Nephron progenitor cell (in vitro differentiated cells): ENCODE data around the gene MRPL49.

Experiments
- DNase-seq: peaks from one replicate; pipeline ENCODE4 v3.0.0; 2021
- H3K27ac Mint-ChIP-seq: 2 replicates; pipeline ENCODE4 v1.8.0; 2021; ENCODE audit warnings: mild to moderate bottlenecking, moderate library complexity, mixed read lengths
- H3K27me3 Mint-ChIP-seq: 2 replicates; pipeline ENCODE4 v1.8.0; 2021; ENCODE audit warnings: mild to moderate bottlenecking, low read depth, mixed read lengths; ENCODE audit not compliant: poor library complexity
- H3K36me3 Mint-ChIP-seq: 2 replicates; pipeline ENCODE4 v1.8.0; 2021; ENCODE audit warnings: low read depth, mixed read lengths
- H3K4me1 Mint-ChIP-seq: 2 replicates; pipeline ENCODE4 v1.8.0; 2021; ENCODE audit warnings: mixed read lengths
- H3K4me3 Mint-ChIP-seq: 2 replicates; pipeline ENCODE4 v1.8.0; 2021; ENCODE audit warnings: mild to moderate bottlenecking, moderate library complexity, mixed read lengths
- H3K9me3 Mint-ChIP-seq: 2 replicates; pipeline ENCODE4 v1.8.0; 2021; ENCODE audit warnings: mild to moderate bottlenecking, moderate library complexity, mixed read lengths
- CTCF ChIP-seq: fragments of 200-600 bp; sonication (generic); IDR thresholded peaks from 2 replicates; pipeline ENCODE4 v1.5.0; 2021; ENCODE audit warnings: antibody characterized with exemption

The MRPL49 gene

GRCh38 chr11:65107078-65107477 lies 15.0 kb upstream of the MRPL49 start:
- Mint-ChIP-seq H3K27me3 (peaks cover 4% of the 10 kb centered on the region), H3K4me1 (peaks cover 29% of the 10 kb centered on the region), H3K4me3 (no peak overlapping the region), H3K36me3 (peaks cover 10% of the 10 kb centered on the region), H3K9me3 (no peaks in the 10 kb centered on the region), H3K27ac (peak overlapping the region; percentile 75)
- no peak for DNase-seq
- TF ChIP-seq CTCF: no peak

GRCh38 chr11:65107751-65108468 lies 14.2 kb upstream of the MRPL49 start:
- Mint-ChIP-seq H3K4me1 (peaks cover 30% of the 10 kb centered on the region), H3K27ac (no peak overlapping the region), H3K9me3 (no peaks in the 10 kb centered on the region), H3K4me3 (no peak overlapping the region), H3K36me3 (peaks cover 10% of the 10 kb centered on the region), H3K27me3 (peaks cover 4% of the 10 kb centered on the region)
- TF ChIP-seq CTCF: no peak
- no peak for DNase-seq

GRCh38 chr11:65108469-65109123 lies 13.5 kb upstream of the MRPL49 start:
- Mint-ChIP-seq H3K9me3 (no peaks in the 10 kb centered on the region), H3K27ac (no peak overlapping the region), H3K36me3 (peaks cover 10% of the 10 kb centered on the region), H3K4me1 (peaks cover 37% of the 10 kb centered on the region), H3K4me3 (no peak overlapping the region), H3K27me3 (peaks cover 4% of the 10 kb centered on the region)
- no peak for TF ChIP-seq CTCF
- DNase-seq: no peak

- Mint-ChIP-seq H3K4me3 (no peak overlapping the region), H3K4me1 (peaks cover 44% of the 10 kb centered on the region), H3K36me3 (peaks cover 10% of the 10 kb centered on the region), H3K27me3 (peaks cover 9% of the 10 kb centered on the region), H3K9me3 (no peaks in the 10 kb centered on the region), H3K27ac (no peak overlapping the region)
- TF ChIP-seq CTCF: no peak
- DNase-seq: no peak
Observed at GRCh38 chr11:65109231-65110198, 12.6 kb upstream of the MRPL49 start.

- Mint-ChIP-seq H3K4me1 (peaks cover 47% of the 10 kb centered on the region), H3K4me3 (no peak overlapping the region), H3K36me3 (peaks cover 11% of the 10 kb centered on the region), H3K9me3 (no peaks in the 10 kb centered on the region), H3K27me3 (peaks cover 9% of the 10 kb centered on the region), H3K27ac (no peak overlapping the region)
- DNase-seq: peak; percentile 99
- peak; percentile 97 for TF ChIP-seq CTCF
Observed at GRCh38 chr11:65110354-65110861, 11.7 kb upstream of the MRPL49 start.
